Medulla oblongata (tissue), 1 donor: ENCODE measurements around the gene BCL11B.

Experiments used
- DNase-seq: peaks from one replicate; pipeline ENCODE4 v3.0.0-alpha.2; 2015; ENCODE audit errors: extremely low spot score

Gene BCL11B

DNA sequence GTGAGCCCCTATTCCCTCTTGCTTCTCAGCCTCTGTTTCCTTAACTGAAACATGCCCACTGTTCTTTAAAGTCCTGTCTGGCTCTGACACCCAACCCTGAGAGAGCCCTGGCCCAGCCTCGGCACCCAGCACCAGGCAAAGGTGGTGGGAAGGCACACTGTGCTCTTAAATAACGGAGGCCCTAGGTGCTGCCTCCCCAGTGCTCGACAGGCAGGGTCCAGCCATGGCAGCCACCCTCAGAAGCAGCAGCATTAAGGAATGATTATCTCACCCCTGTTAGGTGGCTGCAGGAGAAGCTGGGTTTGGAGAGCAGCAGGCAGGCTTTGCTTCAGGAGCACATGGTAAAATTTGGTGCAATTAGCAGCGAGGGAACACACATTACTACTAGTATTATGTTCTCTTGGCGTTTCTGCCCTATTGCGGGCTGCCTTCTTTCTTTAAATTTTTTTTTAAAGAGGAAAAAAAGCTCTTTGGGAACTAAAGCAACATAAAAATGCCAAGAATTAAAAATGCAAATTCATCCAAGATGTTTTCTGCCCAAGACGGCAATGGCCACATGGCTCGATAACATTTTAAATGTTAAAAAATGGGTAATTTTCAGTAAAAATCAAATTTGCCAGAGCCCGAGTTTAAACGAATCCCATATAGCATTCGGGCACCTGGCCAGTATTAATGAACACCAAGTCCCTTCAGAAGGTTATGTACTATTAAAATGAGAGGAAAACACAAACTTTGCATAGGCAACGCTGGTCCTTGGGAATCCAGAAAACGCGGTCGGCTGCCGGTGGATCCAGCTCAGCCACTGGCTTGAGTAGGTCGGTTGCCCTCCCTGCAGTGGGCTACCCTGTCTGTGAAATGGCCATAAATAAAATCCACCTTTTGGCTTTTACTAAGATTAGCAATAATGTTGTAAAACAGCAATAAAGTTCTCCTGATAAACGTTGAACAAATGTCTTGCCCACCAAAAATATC lies 152.2 kb downstream of the BCL11B start:
- DNase-seq = no peak
